Activated naive CD4-positive, alpha-beta T cell treated with Interleukin-2 at 50 U/mL for 16 hours (primary cell): ENCODE measurements around the gene NME1.
"Not testable (repeated sequence)": the region's sequence is repeated elsewhere in the genome, so short reads cannot be mapped to it uniquely, and the experiment has no call there.

ENCODE experiments used
- DNase-seq: peaks from one replicate; pipeline ENCODE4 v3.0.0-alpha.2; 2020

NME1 gene

DNA sequence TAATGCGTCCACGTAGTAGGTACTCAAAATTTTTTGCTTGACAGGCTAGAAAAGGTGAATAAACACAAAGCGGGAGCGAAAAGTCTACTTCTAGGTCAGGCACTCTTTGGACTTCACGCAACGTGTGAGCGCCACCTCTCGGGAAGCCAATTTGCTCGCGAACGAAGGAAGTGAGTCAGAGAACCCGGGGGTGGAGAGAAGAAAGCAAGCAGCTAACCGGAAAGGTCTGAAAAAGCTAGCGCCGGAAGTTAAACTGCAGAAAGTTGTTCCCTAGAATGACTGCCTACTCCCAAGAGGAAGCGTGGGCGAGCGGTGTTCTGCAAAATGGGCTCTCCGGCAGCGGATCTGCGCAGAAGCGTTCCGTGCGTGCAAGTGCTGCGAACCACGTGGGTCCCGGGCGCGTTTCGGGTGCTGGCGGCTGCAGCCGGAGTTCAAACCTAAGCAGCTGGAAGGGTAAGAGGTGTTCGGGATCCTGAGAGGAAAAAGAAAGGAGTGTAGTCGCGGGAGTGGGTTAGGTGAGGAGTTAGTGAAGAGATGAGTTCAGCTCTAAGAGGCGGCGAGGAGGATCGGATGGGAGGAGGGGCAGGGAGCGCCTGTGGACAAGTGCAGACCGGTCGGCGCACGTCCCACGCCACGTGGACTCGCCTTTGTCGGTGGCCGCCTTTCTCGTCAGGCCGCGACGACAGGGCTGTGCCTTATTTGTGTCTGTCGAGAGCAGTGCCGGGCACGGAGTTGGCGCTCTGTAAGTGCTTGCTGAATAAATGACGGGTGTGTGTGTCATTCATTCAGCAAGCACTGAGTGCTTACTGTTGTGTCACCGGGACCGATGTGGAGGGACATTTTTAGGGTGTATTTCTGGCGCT lies at the start of gene NME1:
TSS of gene NME1 (plus strand) at position 350 of the 863 bp plus-strand sequence. CDS start 2,096 bp downstream, outside the sequence.
- peak; percentile 99 for DNase-seq

DNA sequence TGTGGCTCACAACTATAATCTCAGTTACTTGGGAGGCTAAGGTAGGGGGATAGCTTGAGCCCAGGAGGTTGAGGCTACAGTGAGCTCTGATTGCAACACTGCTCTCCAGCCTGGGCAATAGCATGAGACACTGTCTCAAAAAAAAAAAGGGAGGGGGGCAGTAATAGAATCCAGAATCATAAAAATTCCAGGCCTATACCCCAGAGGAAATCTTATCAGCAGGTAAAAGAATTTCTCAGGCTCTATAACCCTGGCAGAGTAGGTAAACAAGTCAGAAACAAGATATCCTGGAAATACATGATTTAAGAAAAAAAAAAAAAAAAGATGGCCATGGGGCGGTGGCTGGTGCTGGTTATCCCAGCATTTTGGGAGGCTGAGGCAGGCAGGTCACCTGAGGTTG lies 45.6 kb upstream of the NME1 start:
- DNase-seq: no peak

DNA sequence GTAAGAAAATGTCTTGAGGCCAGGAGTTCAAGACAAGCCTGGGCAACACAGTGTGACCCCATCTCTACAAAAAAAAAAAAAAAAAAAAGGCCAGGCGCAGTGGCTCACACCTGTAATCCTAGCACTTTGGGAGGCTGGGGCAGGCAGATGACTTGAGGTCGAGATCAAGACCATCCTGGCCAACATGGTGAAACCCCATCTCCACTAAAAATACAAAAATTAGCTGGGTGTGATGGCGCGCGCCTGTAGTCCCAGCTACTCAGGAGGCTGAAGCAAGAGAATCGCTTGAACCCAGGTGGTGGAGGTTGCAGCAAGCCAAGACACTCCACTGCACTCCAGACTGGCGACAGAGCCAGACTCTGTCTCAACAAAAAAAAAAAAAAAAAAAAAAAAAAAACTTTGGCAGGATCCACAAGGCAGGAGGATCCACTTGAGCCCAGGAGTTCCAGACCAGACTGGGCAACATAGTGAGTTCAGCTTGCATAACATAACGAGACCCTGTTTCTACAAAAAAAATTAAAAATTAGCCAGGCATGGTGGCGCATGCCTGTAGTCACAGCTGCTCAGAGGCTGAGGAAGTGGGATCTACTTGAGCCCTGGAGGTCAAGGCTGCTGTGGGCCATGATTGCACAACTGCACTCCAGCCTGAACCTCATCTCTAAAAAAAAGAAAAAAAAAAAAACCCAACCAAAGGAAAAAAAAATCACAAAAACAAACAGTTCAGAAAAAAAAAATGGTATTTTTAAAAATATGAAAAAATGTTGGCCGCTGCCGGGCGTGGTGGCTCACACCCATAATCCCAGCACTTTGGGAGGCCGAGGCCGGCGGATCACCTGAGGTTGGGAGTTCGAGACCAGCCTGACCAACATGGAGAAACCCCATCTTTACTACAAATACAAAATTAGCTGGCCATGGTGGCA lies 40.8 kb upstream of the NME1 start:
- not testable (repeated sequence) for DNase-seq

DNA sequence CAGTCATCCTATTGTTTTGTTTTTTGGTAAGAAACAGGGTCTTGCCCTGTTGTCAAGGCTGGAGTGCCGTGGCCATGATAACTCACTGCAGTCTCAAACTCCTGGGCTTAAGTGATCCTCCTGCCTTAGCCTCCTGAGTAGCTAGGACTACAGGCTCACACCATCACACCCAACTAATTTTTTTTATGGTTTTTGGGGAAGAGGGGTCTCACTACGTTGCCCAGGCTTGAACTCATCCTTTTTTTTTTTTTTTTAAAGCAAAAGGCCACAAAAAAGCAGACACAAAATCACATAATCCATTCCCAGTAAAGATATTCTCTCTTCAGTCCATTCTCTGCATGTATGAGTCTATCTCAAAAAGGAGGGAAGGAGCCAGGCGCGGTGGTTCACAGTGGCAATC lies 38.2 kb upstream of the NME1 start:
- no peak for DNase-seq

DNA sequence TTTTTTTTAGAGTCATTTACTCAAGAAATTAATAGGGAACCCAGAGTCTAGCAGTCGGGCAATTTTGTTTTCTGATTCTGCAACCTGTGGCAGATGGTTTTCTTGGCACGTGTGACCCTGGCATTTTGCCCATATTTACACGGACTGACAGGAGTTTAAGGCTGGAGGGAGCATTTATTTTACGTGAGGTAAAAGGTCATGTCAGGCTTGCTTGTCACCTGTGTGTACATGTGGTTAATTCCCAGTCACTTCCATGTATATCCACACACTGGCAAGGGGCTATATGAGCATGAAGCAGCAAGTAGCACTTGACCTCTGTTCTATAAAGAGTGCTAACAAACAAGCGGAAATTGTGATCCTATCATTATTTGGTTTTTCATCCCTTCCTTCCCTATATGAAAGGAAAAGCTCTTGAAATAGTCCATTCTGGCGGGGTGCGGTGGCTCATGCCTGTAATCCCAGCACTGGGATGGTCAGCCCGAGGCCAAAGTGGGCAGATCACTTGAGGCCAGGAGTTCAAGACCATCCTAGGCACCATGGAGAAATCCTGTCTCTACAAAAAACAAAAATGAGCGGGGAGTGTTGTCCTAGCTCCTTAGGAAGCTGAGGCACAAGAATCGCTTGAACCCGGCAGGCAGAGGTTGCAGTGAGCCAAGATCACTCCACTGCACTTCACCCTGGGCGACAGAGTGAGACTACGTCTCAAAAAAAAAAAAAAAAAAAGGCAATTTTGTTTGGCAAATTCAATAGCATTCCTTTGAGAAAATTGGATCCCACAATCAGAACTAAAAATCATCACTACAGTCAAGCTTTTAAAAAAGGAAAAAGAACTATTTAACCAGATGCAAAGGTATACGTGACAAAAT lies 34.8 kb upstream of the NME1 start:
- DNase-seq: no peak

DNA sequence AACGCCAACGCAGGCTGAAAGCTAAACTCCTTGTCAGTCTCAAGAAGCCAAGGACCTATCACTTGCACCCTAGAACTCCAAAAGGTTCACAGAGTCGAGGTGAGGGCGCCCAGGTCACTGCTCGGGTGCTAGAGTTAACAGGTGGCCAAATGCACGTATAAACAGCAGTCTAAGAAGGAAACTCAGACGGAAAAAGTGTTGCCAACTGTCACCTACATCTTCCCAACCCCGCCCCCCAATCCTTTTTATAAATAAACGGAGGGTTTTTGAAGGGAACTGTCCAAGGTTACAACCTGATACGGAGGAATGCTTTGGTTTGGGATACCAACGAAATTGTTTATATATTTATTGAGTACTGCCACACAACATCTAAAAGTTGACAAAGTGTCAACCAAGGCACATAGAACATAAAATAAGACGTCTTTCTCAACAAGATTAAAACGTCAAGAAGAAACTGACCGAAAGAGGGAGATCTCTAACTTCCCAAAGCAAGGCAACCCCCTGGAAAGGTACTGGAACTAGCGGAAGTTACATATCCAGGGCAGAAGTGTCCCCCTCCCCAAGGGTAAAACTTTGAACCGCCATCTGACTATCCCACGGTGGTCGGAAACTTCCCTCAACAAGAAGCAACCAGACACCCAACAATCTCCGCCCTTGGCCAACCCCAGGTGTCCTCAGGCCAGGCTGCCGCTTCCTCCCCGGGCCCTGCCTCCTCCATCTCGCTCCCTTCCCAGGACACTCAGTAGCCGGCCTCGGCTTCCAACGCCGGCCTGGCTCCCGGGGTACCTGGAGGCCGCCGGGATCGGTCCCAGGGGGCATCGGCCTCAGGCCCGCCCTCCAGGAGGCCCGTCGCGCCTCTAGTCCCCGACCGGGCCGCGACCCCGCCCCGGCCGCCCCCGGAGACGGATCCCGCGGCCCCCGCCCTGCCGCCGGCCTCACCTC lies 33.7 kb upstream of the NME1 start:
- peak; percentile 41 for DNase-seq

DNA sequence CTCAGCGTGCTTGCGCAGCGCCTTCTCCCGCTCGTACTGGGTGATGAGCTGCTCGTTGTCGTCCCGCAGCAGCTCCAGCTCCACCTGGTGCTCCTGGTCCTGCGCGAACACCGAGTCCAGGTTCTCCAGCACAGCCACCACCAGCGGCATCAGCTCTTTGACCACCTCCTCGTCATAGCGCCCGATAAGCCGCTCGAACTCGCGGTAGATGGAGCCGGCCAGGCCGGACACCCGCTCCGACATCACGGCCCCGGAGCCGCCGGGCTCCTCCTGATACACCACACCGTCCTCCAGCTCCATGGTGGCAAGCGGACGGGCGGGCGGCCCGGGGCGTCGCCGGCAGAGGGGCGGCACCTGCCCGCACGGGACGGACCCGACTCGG lies 33.0 kb upstream of the NME1 start:
- peak; percentile 53 for DNase-seq

DNA sequence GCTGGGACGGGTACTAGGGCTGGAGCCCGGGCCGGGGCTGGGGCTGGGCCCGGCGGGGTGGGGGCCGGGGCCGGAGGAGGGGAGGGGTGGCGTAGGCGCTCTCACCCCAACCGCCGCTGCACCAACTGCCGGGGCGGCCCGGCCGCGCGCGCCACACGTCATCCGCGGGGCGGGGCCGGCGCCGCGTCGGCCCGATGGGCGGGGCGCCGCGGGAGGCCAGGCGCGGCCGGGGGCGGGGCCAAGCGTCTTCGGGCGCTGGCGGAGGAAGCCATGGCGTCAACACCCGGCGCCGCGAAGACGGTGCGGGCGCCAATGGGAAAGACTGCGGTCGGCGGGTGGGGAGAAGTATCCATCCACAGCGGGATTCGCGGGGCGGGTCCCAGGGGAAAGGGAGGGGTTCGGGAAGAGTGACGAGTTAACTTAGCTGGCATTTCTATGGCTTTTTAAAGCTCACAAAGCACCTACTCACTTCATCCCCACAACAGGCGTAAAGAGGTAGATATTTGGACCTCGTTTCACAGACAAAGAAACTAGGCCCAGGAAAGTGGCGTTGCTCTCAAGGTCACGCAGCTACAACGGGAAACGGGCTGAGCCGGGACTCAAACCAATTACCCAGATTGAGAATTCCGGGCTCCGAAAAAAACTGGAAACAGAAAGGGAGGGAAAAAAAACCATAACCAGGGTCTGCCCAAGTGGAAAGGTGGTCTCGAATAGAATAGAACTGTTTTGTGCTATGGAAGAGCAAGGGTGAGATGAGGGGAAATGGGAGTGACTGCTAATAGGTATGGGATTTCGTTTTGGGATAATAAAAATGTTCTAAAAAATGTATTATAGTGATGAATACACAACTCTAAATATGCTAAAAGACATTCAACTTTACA lies 32.4 kb upstream of the NME1 start, which contains the start of gene SPAG9:
TSS of gene SPAG9 (minus strand) at position 130 of the 881 bp plus-strand sequence. CDS start 212 bp downstream, outside the sequence.
- peak; percentile 92 for DNase-seq

DNA sequence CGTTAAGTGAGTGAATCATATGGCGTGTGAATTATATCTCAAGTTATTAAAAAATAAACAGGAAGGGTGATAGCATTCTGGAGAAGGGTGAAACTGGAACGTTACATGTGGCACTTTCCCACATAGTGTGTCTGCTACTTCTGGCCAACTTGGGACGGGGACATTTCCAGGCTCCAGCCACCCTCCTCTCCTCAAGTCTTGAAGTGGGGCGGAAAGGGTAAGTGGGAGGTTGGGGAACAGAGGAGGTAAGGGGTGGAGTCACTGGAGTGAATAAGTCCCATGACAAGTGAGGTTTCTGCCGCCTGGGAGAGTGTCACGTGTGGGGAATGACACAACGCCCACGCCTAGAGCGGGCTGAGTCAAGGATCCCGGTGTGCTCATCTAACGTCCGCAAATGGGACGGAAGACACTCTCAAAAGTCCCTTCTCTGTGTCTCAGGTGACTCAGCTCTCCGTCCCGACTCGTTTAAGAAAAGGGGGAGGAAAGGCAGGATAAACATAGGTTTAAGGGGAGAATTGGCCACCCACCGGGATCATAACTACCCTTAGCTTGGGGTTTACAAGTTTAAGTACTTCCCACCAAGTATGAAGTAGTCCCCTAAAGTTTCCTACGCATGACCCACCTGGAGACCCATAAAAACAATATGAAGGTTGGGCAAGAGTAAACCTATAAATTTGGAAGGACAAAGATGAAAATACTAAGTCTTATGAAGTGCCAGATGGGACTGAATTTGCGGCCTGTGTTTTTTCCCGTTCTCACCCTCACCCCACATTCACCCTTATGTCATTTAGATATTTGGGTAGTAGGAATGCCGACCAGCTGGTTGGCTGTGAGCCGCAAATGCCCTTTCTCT lies 31.5 kb upstream of the NME1 start:
- peak; percentile 89 for DNase-seq

DNA sequence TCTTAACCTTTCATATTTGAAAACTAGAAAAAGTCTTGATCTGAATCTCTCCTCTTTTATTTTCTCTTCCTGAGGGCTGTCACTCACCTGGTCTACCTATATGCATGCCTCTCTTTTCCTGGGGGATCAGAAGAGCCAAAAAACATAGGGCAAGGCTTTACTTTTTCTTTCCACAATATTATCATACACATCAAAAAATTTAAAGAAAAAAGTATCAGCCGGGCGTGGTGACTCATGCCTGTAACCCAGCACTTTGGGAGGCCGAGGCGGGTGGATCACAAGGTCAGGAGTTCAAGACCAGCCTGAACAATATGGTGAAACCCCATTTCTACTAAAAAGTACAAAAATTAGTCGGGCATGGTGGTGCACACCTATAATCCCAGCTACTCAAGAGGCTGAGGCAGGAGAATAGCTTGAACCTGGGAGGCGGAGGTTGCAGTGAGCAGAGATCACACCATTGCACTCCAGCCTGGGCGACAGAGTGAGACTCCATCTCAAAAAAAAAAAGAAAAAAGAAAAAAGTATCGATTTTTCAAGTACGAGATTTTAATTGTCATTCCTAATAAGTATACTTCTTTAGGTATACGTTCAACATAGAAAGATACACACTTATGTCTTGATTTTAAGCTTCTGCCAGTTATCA lies 30.8 kb upstream of the NME1 start:
- DNase-seq: peak; percentile 9

DNA sequence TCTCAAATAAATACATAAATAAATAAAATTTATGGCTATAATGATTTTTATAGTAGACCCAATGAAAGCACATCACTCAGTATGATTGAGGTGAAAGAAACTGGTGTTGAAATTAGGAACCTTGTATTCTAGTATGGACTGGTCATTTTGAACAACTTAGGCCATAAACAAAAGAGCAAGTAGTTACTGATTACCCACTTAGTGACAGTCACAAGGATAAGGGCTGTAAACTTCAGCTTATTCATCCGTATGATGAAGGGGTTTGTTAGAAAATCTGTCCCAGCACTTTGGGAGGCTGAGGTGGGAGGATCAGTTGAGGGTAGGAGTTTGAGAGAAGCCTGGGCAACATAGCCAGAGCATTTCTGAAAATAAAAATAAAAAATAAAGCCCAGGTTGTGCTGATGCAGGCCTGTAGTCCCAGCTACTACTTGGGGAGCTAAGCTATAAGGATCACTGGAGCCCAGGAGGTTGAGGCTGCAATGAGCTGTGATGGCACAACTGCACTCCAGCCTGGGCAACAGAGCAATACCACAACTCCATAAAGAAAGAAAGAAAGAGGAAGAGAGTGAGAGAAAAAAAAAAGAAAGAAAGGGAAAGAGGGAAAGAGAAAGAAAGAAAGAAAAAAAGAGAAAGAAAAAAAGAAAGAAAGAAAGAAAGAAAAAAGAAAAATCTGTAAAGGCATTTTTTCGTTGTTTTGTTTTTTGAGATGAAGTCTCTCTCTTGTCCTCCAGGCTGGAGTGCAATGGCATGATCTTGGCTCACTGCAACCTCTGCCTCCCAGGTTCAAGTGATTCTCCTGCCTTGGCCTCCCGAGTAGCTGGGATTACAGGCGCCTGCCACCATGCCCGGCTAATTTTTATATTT lies 28.5 kb upstream of the NME1 start:
- DNase-seq: no peak

DNA sequence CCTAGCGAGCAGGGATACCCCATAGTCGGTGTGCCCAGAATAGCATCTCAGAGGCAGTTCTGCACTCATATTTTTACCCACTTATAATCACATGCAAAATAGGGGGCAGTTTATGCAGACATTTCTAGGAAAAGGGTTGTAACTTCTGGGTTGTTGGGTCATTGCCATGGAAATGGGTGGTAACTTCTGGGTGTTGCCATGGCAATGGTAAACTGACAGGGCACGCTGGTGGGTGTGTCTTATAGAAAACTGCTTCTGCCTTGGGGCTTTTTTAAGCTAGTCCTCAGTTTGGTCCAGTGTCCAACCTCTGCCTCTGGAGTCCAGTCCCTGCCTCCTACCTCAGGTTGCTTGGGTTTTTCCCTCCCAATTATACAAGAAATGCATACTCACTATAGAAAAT lies 25.3 kb upstream of the NME1 start:
- no peak for DNase-seq

DNA sequence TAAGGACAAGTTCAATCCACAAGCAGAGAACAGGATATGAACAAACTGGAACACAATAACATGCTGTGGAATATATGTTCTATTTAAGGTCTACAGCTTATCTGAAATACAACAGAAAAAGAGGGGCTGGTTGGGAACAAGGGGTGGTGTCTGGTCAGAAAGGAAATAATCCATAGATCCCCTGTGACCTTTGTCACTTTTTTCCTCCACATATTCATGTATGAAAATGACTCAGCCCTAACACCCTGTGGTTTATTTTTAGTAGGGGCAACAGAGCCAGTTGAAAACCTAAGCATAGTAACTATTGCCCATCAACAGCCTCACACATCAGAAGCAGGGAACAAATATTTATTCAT lies 20.4 kb upstream of the NME1 start:
- no peak for DNase-seq

DNA sequence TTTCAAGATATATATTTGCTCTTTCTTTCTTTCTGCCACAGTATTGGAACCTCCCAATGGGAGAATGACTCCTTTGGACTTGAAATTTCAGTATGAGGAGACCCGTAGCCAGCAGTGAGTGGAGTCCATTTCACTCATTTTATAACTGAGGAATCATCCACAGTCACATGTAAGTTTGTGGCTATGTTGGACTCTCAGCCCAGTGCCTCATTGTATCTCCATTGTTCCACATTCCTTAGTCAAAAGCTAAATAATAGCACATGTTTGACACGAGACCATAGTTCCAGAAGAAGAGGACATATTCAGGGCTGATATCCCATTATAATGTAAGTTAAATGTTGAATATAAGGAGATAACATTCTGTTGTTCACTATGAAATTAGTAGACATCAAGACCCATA lies 20.0 kb upstream of the NME1 start:
- DNase-seq: no peak

DNA sequence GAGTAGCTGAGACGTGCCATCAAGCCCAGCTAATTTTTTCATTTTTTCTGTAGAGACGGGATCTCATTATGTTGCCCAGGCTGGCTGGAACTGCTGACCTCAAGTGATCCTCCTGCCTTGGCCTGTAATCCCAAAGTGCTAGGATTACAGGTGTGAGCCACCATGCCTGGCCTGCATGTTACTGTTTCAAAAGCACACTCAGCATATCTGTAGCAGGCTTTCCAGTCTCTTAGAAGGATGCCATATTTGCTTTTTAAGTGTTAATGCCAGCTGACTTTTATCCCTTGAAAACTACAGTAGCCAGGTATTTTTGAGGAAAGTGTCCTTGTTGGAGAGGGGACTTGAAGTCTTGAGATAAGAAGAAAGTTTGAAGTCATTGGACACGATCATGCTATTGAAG lies 17.4 kb upstream of the NME1 start:
- DNase-seq: no peak

DNA sequence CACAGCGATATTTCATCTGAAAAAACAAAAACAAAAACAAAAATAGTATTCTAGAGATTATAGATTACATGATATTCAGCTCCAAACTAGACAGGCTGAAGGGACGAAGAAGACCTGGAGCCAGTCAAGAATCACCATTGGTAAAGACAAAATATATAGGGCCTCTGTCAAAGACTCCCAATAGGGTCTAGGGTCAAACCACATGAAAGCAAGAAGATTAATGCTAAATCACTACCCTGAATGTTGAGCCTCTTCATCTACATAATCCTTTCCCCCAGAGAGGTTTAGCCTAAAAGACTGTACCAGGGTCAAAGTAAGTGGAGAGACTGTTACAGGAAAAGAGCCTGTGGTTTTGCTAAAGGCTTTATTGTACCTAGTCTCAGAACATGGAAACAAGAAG lies 10.8 kb upstream of the NME1 start:
- DNase-seq: no peak

DNA sequence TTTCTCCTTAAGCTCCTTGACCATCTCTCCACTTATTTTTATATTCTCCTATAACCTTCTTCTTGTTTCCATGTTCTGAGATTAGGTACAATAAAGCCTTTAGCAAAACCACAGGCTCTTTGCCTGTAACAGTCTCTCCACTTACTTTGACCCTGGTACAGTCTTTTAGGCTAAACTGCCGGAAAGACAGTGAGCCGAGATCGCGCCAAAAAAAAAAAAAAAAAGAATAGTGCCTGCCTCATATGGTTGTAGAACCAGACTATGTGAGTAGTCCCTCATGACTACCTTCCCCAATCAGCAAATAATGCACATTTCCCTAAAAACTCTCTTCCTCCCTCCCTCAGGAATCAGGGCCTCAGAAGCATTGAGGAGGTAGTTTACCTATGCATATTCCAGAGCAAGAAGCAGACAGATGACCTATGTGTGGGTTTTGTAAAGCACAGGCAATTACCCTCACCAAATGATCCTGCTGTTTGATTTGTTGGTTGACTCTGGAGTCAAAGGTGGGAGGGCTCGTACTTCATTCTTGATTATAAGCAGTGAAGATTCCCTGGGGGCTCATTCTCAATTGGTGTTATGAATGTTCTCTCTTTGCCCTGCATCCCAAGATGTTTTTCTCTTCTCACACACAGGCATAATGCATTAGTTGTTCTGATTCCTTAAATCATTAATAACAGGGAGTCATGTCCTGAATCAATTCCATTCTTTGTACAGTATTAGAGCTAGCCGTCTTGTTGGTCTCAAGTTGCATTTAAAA lies 8.9 kb upstream of the NME1 start:
- no peak for DNase-seq
